HPDE6-E6E7 (cell line): ENCODE data around the gene MICAL3.
"Not testable (repeated sequence)": the region's sequence is repeated elsewhere in the genome, so short reads cannot be mapped to it uniquely, and the experiment has no call there.

Experiments
- DNase-seq: peaks from one replicate; pipeline ENCODE4 v3.0.0; 2011; ENCODE audit warnings: missing footprints; ENCODE audit errors: extremely low spot score

The MICAL3 gene

DNA sequence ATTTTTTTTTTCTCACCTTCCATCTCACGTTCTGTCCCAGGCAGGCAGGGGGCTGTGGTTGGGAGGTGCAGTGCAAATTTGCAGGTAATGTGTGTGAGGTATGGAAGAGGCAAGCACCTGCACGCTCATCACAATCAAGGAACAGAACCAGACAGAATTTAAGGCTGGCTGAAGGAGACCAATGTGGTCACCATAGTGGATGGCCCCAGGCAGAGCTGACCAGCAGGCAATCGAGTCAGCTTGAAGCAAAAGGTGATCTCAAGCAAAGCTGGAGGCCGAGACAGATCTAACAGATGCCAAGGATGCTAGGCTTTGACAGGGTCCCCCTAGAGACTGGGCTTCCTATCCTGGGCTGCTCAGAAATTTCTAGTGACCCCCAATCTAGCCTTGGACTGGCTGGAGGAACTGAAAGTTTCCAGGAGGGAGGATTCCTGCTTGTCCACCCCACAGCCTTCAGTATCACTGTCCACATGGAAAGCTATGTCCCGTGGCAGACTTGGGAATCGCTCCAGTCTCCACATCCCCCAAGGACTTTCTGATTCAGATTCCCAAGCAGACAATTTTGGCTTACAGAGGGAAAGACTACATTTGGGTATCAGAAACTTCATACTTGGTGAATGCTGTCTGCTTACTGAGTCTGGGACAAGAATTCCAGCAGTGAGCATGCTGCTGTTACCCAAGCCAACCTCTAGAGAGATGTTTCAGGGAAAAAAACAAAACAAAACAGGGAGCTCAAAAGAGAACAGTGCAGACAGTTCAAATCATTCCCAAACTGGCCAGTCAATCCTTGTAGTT is 9.0 kb upstream of the MICAL3 start:
- DNase-seq: no peak

DNA sequence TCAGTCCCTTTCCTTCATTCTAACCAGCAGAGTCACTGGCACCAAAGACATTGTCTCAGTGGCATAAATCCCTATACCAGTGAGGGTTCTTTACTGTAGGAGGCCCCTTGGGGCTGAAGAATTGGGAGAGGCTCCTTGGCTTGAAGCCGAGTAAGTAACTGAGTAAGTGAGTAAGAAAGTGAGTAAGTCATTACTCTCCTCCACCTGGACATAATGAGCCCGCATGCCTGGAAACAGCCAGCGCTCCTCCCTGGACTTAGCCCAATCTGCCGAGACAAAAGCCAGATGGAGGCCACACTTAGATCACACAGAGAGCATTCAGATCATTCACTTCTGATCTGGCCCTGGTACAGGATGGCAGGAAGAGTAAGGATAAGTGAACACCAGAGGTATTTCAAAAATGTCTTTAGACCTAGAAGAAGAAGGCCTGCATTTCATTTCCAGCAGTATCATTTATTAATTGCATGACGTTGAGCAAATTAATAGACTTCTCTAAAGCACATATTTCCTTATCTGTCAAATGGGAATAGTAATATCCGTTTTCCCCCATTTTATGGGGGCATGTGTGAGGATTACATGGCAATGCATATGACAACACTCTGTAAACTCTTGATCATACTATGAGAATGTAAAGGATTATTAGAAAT is 8.2 kb upstream of the MICAL3 start:
- DNase-seq: peak; percentile 88

DNA sequence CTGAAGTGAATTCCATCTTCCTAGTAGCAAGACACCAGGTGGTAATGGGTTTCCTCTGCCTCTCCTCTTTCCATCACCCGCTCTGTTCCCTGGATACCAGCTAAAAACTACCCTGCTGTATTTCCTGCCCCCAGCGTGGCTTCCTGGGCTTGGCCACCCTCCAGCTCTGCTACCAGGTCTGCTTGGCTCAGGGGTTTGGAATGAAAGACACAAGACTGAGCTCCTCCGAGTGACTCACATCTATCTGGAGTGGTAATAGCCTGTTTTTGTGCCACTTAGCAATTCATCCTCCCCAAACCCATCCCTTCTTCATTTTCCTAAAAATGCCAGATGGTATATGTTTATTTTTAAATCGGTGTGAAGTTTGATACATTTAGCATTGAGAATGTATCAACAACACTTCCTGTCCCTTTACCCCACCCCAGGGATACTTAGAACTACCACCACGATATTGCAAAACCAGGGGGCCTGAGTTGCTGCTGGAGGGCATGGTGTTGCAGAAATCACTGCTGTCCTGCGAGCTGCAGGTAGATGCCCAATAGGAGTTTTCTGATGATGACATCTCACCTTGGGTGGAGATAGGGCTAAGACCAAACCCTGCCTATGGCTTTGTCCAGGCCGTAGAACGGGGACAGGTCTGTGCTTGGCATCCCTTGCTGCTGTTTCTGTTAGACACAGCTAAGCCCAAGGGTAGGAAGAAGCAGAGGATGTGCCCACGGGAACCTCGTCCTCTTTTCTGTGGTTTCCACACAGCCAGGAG is 7.5 kb upstream of the MICAL3 start:
- DNase-seq: peak; percentile 87

DNA sequence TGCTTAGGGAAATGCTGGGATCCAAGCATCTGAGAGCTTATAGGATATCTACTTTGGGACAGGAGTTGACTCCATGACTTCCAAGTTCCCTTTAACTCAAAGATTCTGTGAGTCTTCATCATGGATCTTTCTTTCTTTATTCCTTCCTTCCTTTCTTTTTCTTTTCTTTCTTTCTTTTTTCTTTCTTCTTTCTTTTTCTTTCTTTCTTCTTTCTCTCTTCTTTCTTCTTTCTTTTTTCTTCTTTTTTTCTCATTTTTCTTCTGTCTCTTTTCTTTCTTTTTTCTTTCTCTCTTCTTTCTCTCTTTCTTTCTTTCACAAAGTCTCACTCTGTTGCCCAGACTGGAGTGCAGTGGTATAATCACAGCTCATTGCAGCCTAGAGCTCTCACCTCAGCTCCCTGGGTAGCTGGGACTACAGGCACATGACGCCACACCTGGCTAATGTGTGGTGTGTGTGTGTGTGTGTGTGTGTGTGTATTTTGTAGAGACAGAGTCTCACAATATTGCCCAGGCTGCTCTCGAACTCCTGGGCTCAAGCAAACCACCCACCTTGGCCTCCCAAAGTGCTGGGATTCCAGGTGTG is 5.4 kb upstream of the MICAL3 start:
- DNase-seq: no peak

DNA sequence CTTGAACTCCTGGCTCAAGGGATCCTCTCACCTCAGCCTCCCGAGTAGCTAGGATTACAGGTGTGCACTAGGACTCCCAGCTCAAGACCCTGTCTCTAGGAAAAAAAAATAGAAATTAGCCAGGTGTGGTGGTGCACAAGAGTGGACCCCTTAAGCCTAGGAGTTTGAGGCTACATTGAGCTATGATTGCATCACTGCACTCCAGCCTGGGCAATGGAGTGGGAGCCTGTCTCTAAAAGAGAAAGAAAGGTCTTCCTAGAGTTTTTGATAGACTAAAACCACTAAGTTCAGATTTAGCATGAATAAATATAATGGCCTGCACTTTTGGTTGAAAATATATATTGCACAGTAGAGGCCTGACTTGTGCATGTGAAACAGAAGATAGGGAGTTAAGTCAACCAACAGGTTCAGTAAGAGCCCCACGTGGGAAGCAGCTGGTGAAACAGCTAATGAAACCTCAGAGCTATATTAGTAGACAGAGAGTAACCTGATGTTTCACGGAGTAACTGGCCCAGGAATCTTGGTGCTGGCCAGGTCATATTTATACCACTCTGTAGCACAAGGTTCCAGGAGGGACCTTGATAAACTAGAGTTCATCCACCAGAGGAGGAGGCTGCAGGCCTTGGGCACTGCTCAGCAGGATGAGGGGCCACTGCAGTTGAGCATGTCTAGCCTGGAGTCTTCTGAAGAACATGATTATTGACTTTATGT is 4.6 kb upstream of the MICAL3 start:
- DNase-seq: no peak

DNA sequence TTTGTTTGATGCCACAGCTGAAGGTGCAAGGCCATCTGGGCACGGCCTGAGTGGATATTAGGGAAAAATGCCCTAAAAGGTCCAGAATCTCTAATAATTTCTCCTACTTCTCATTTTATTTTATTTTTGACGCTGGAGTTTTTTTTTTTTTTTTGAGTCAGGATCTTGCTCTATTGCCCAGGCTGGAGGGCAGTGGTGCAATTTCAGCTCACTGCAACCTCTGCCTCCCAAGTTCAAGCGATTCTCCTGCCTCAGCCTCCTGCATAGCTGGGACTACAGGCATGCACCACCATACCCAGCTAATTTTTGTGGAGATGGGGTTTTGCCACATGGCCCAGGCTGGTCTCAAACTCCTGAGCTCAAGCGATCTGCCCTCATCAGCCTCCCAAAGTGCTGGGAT is 1.5 kb upstream of the MICAL3 start:
- DNase-seq: not testable (repeated sequence)

DNA sequence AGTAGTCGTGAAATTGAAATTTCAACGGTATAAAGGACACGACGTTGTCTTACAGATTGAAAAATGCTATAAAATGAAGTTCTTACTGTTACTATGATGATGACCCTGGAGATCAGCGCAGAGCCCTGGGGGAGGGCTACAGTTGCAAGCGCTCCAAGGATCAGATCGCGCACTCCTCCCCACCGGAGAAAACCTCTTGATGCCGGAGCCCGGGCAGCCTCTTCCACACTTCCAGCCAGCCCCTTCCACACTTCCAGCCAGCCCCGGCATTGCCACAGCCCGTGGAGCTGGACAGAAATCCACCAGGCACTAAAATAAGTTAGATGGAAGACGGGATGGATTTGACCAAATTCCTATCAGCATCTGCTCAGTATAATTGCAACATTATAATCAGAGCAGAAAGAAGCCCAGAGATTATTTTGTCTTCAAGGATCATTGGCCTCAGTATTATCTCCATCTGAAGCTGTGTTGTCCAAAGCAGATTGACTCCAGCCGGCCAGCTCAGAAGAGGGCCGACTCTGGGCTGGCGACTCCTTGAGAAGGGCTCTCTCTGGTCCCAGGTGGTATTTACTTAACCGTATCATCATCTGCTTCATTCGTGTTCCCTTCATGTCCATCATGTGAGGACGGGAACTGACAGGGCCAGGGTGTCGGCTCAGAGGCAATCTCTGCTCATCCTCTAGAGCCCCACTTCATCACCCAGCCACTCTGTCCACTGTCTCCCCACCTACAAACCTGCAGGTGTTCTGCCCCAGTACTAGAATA is 777 bp upstream of the MICAL3 start:
- DNase-seq: no peak

GRCh38 chr22:18023509-18024275 is 669 bp downstream of the MICAL3 start:
- peak; percentile 77 for DNase-seq

DNA sequence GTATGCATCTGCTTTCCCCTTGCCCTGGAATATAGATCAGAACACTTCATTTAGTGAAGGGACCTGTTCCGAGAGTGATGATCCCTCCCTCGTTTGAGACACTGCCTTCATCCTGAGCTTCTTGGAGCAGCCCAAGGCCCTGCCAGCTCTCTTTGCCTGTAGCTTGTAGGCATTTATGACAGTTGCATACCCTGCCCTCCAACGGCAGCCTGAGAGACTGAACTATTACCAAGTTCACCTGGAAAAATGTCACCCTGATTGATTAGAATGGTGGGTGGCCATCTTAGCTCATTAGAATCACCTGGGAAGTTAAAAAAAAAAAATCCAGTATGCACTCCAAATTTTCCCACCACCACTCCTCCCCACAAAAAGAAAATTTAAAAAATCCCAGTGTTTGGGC is 1.5 kb downstream of the MICAL3 start:
- no peak for DNase-seq

DNA sequence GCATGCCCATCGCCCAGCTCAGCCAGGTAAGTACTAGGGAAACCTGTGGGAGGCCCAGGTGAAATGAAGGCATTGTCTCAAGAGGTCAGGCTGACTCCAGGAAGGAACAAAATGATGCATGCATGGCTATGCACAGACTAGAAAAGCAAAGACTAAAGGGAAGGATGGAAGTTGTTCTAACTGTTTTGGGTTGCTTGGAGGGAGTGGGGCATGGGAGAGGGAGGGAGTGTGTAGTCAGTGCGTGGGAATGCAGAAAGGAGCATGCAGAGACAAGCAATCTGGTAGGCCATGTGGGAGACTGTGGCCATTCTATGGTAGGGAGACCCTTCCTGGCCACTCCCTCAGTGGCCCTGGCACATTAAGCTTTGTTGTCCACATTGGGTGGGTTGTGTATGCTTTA is 2.9 kb downstream of the MICAL3 start:
- DNase-seq: no peak

DNA sequence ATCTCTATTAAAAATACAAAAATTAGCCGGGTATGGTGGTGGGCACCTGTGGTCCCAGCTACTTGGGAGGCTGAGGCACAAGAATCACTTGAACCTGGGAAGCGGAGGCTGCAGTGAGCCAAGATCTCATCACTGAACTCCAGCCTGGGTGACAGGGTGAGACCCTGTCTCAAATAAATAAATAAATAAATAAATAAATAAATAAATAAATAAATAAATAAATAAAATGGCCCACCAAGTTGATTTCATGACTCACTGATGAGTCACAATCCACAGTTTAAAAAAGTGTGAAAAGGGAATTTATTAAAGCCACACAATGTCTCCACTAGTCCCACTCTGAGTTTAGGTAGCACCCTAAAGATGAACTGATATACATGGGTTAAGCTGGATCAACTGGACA is 3.6 kb downstream of the MICAL3 start:
- not testable (repeated sequence) for DNase-seq

DNA sequence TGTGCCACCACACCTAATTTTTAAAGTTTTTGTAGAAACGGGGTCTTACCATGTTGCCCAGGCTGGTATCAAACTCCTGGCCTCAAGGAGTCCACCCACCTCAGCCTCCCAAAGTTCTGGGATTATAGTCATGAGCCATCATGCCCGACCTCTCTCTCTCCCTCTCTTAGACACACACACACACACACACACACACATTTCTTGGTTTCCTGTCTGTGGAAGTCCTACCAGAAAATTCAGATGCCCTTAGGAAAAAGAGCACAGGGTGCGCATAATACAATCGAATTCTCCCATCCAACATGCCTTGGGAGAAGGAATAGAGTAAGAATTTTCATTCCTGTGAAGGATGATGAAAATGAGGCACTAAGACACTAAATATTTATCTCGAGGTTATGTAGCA is 10.4 kb downstream of the MICAL3 start:
- DNase-seq: no peak

DNA sequence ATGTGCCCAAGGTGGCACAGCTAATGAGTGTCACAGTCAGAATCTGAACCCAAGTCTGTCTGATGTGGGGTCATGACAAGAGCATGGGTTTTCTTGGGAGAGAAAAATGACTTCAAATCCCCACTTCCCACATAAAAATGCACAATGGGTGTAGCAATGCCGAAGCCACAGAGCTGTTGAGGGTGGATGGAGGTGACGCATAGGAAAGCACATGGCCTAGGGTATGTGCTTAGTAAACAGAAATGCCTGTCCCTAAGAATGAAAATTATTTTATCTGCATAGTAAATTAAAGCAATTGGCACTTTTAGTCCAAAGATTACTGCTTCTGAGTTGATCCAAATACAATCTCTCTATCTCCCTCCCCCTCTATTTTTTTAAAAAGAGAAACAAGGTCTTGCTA is 10.9 kb downstream of the MICAL3 start:
- DNase-seq: no peak

DNA sequence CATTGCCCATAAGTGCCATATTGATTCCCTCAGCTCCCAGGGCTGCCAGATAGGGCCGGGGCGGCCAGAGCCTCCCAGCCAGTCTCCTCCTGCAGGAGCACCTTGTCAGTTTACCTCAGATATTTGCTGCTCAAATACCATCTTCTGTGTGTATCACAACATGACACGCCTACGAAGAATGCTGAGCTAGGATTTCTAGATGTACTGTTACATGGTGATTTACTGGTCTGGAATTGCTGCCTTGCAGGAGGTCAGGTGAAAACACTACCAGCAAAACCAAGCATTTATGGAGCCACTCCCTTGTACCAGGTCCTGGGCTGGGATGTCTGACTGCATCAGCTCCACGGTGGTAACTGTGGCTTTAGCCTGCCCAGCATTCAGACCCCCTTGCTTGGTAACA is 11.8 kb downstream of the MICAL3 start:
- peak; percentile 65 for DNase-seq

DNA sequence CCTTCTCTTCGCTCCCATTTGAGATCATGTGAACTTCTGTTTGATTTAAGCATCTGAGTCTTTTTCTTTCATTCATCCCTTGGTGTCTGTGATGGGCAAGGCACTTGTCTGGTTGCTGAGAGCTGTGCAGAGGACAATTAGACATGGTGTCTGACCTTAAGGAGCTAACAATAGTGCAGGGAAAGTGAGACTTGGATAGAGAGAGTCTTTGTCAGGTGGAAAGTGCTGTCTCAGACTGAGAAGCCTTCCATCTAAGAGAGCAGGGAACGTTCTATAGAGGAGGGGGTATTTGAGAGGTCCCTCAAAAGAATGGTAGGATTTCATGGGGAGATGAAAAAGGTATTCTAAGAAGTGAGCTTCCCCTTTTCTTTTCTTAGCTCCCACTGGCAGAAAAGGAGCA is 14.1 kb downstream of the MICAL3 start:
- DNase-seq: no peak

DNA sequence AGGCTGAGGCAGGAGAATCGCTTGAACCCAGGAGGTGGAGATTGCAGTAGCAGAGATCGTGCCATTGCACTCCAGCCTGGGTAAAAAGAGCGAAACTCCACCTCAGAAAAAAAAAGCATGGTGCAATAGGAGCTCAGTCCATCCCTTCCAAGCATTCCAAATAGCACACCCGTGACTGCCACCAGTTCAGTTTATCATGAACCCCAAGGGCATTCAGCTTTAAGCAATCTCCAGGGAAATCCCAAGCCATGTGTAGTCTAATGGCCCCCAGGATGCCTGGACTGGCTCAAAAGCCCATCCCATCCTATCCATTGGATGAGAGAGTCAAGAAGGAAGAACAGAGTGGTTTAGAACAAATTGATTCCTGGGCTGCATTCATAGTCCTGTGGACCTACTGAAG is 16.2 kb downstream of the MICAL3 start:
- no peak for DNase-seq

DNA sequence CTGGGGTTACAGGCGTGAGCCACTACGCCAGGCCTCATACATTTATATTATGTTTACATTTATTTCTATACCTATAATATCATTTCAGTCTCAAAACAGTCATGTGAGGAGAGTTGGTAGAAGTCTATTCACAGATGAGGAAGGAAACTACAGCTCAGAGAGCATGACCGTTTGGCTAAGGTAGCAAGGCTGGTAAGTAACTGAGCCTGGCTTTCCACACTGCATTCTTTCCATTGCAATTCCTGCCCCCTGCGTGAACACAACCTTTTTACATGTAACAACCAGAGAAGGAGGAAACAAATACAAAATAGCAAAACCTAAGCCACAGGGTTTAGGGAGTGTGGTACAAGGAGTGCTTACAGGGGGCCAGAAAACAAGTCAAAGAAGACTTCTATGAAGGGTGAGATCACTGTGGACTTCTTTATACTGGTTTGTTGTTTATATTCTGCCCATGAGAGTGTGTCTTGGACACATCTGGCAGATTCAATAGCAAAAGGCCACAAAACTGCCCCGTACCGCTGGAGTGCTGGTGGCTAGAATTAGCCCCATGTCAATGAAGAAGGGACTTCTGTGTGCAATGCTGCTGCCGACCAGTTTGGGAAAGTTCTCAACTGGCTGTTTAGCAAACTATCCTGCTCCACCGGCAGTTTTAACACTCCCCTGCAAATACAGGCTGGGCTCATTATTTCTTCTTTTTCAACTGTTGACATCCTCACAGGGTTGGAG is 19.0 kb downstream of the MICAL3 start:
- DNase-seq: no peak

DNA sequence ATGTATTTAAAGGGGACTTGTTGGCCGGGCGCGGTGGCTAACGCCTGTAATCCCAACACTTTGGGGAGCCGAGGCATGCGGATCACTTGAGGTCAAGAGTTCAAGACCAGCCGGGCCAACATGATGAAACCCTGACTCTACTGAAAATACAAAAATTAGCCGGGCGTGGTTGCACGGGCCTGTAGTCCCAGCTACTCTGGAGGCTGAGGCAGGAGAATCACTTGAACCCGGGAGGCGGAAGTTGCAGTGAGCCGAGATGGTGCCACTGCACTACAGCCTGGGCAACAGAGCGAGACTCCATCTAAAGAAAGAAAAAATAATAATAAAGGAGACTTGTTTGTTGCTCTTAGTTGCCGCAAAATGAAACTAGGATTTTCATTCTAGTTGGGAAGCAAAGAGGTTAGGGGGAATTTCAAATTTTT is 22.5 kb downstream of the MICAL3 start:
- DNase-seq: not testable (repeated sequence)
